ENCODE data around the gene PACSIN2.

The PACSIN2 gene

GRCh38 chr22:42950281-42950680 is 64.7 kb downstream of the PACSIN2 start:
- DNase-seq (ENCODE audit: low read depth): no peak
- no peak for TF ChIP-seq CTCF (conservative IDR thresholded peaks at IDR 0.05; ENCODE audit: control insufficient read depth, insufficient read depth, low read depth, low read length)
- H3K4me3 ChIP-seq (ENCODE audit: control insufficient read depth, low read depth, low read length): no peak overlapping the region

GRCh38 chr22:42949159-42949558 is 65.8 kb downstream of the PACSIN2 start:
- peak; percentile 78 for DNase-seq (ENCODE audit: low read depth)
- TF ChIP-seq CTCF (conservative IDR thresholded peaks at IDR 0.05; ENCODE audit: control insufficient read depth, insufficient read depth, low read depth, low read length): no peak
- no peak overlapping the region for H3K4me3 ChIP-seq (ENCODE audit: control insufficient read depth, low read depth, low read length)

GRCh38 chr22:42948294-42948693 is 66.7 kb downstream of the PACSIN2 start:
- no peak for TF ChIP-seq CTCF (conservative IDR thresholded peaks at IDR 0.05; ENCODE audit: control insufficient read depth, insufficient read depth, low read depth, low read length)
- H3K4me3 ChIP-seq (ENCODE audit: control insufficient read depth, low read depth, low read length): no peak overlapping the region
- no peak for DNase-seq (ENCODE audit: low read depth)

- no peak for DNase-seq (ENCODE audit: low read depth)
- TF ChIP-seq CTCF (conservative IDR thresholded peaks at IDR 0.05; ENCODE audit: control insufficient read depth, insufficient read depth, low read depth, low read length): no peak
- H3K4me3 ChIP-seq (ENCODE audit: control insufficient read depth, low read depth, low read length): no peak overlapping the region
Measured at GRCh38 chr22:42947211-42947990, 67.5 kb downstream of the PACSIN2 start.

- no peak overlapping the region for H3K4me3 ChIP-seq (ENCODE audit: control insufficient read depth, low read depth, low read length)
- TF ChIP-seq CTCF (conservative IDR thresholded peaks at IDR 0.05; ENCODE audit: control insufficient read depth, insufficient read depth, low read depth, low read length): no peak
- no peak for DNase-seq (ENCODE audit: low read depth)
Measured at GRCh38 chr22:42946546-42947198, 68.3 kb downstream of the PACSIN2 start.

- TF ChIP-seq CTCF (conservative IDR thresholded peaks at IDR 0.05; ENCODE audit: control insufficient read depth, insufficient read depth, low read depth, low read length): no peak
- H3K4me3 ChIP-seq (ENCODE audit: control insufficient read depth, low read depth, low read length): no peak overlapping the region
- DNase-seq (ENCODE audit: low read depth): no peak
Measured at GRCh38 chr22:42945736-42946135, 69.2 kb downstream of the PACSIN2 start.
